Aorta (tissue), 5 donors: ENCODE data around the gene PLEKHD1. TPM values are rescaled to one million over a fixed set of nuclear protein-coding genes. Genes with fewer than 3 reads are reported as not detected.

Experiments used
- ATAC-seq: fragments of 200-7000 bp; cut with Tn5 transposase; one replicate; pipeline ENCODE4 v1.9.1; 2022; ENCODE audit warnings: moderate library complexity; ENCODE audit not compliant: low FRiP score
- DNase-seq, 2 donors: peaks; one replicate each; pipeline ENCODE4 v3.0.0-alpha.2; 2020
- H3K27ac ChIP-seq, 2 donors: one replicate each; pipeline ENCODE4 v1.5.1; 2013; ENCODE audit warnings: low read length in 2 of 2, mild to moderate bottlenecking in 2 of 2, moderate library complexity in 2 of 2, control low read depth in 1 of 2, inconsistent platforms in 1 of 2, low read depth in 1 of 2
- H3K27me3 ChIP-seq, 2 donors: one replicate each; pipeline ENCODE4 v1.6.1; 2013; ENCODE audit warnings: control low read depth in 1 of 2, low read length in 1 of 2, mild to moderate bottlenecking in 1 of 2, moderate library complexity in 1 of 2; ENCODE audit not compliant: insufficient read depth in 2 of 2, control insufficient read depth in 1 of 2
- H3K36me3 ChIP-seq, 2 donors: one replicate each; pipeline ENCODE4 v1.6.1; 2013; ENCODE audit warnings: control low read depth in 1 of 2, low read length in 1 of 2, mild to moderate bottlenecking in 1 of 2; ENCODE audit not compliant: insufficient read depth in 2 of 2, control insufficient read depth in 1 of 2
- H3K4me1 ChIP-seq, 2 donors: one replicate each; pipeline ENCODE4 v1.6.1; 2013; ENCODE audit warnings: low read length in 2 of 2, control low read depth in 1 of 2, mild to moderate bottlenecking in 1 of 2, moderate library complexity in 1 of 2; ENCODE audit not compliant: insufficient read depth in 2 of 2, control insufficient read depth in 1 of 2
- H3K4me3 ChIP-seq, 2 donors: one replicate each; pipeline ENCODE4 v1.5.1; 2013; ENCODE audit warnings: low read length in 2 of 2, control low read depth in 1 of 2, mild to moderate bottlenecking in 1 of 2
- H3K9me3 ChIP-seq: one replicate; pipeline ENCODE4 v1.6.1; 2013; ENCODE audit warnings: mild to moderate bottlenecking, low read length; ENCODE audit not compliant: control insufficient read depth
- WGBS, 2 donors: extraction: QIAGEN DNeasy Blood & Tissue Kit; methylation state at CpG; one replicate each; pipeline ENCODE4 v1.1.7; 2013; 5-methylcytosine and 5-hydroxymethylcytosine counted together
- intact Hi-C, 2 donors: fragments of 100-400 bp; cut with DNase I; formaldehyde crosslinking; loops; one replicate each; pipeline versions ENCODE4 v1.14.2 to v1.15.0; 2022
- polyA plus RNA-seq, 2 donors: library from polyadenylated mRNA; stranded (reverse); fragments of 200-250 nt; gene quantifications; one replicate each; pipeline ENCODE4 v1.2.3, GENCODE V29; 2013
- total RNA-seq, 2 donors: library from RNA; stranded (reverse); fragmentation: NEBNext Ultra II Directional; extraction: Animal tissue kit (Norgen Biotek cat#: 25700); gene quantifications; one replicate each; pipeline ENCODE4 v1.2.1, GENCODE V29; 2021
- donor health status: healthy with polysubstance abuse.
- donor health status: Bipolar disorder and iron deficiency.
- donor health status: DM: no; HTN: no; CAD: no.
- donor health status: DM: no; HTN: no; CAD: no.
- donor health status: DM: yes; HTN: yes; CAD: no.

PLEKHD1 gene
- total and polyA plus RNA-seq, 4 donors, result 0.13 to 0.30 (median 0.24) TPM

- 93 to 94% methylated on average over 5 of the region's 5 CpGs for WGBS, 2 donors
- H3K4me3 ChIP-seq, result no peak overlapping the region
- no peaks in the 10 kb centered on the region for H3K27me3 ChIP-seq
- intact Hi-C loops, result no loop called here
- no peaks in the 10 kb centered on the region for H3K36me3 ChIP-seq
- no peaks in the 10 kb centered on the region for H3K9me3 ChIP-seq
- no peak overlapping the region for H3K27ac ChIP-seq
- no peak for ATAC-seq
- DNase-seq, result no peak
- no peaks in the 10 kb centered on the region for H3K4me1 ChIP-seq
These were observed 14.9 kb downstream of the PLEKHD1 start for GRCh38 chr14:69499436-69499835.

GRCh38 chr14:69500096-69500495 lies 15.6 kb downstream of the PLEKHD1 start:
- WGBS, 2 donors, result 94 to 95% methylated on average over 5 of the region's 5 CpGs

GRCh38 chr14:69500736-69501135 lies 16.2 kb downstream of the PLEKHD1 start:
- Histone ChIP-seq H3K27ac (no peak overlapping the region), H3K36me3 (no peaks in the 10 kb centered on the region), H3K4me1 (no peaks in the 10 kb centered on the region), H3K9me3 (no peaks in the 10 kb centered on the region), H3K27me3 (no peaks in the 10 kb centered on the region), H3K4me3 (no peak overlapping the region)
- intact Hi-C loops, result no loop called here
- ATAC-seq (no peak), DNase-seq (no peak)
- WGBS, 2 donors, result 96% methylated on average over 4 of the region's 4 CpGs

More at GRCh38 chr14:69500096-69500495, 15.6 kb downstream of the PLEKHD1 start:
- ATAC-seq, result no peak
- H3K36me3 ChIP-seq, result no peaks in the 10 kb centered on the region
- H3K27ac ChIP-seq, result no peak overlapping the region
- no peaks in the 10 kb centered on the region for H3K4me1 ChIP-seq
- intact Hi-C loops, result no loop called here
- H3K27me3 ChIP-seq, result no peaks in the 10 kb centered on the region
- DNase-seq, result no peak
- no peaks in the 10 kb centered on the region for H3K9me3 ChIP-seq
- H3K4me3 ChIP-seq, result no peak overlapping the region

- peak; percentile 40 for ATAC-seq
- no peaks in the 10 kb centered on the region for H3K27me3 ChIP-seq
- no peak overlapping the region for H3K27ac ChIP-seq
- no peaks in the 10 kb centered on the region for H3K4me1 ChIP-seq
- intact Hi-C loops, result no loop called here
- DNase-seq, result no peak
- 2 to 4% methylated on average over 4 of the region's 4 CpGs for WGBS, 2 donors
- no peaks in the 10 kb centered on the region for H3K9me3 ChIP-seq
- H3K4me3 ChIP-seq, result no peak overlapping the region
- no peaks in the 10 kb centered on the region for H3K36me3 ChIP-seq
These were observed 16.9 kb downstream of the PLEKHD1 start for GRCh38 chr14:69501423-69501838.

- no peak for ATAC-seq
- Histone ChIP-seq H3K9me3 (no peaks in the 10 kb centered on the region), H3K36me3 (no peaks in the 10 kb centered on the region), H3K27me3 (no peaks in the 10 kb centered on the region), H3K27ac (no peak overlapping the region), H3K4me3 (no peak overlapping the region), H3K4me1 (no peaks in the 10 kb centered on the region)
- WGBS, 2 donors, result 93 to 96% methylated on average over 1 of the region's 1 CpG
- intact Hi-C loops, result no loop called here
- no peak for DNase-seq
These were observed 20.2 kb downstream of the PLEKHD1 start for GRCh38 chr14:69504775-69505174.

- DNase-seq (no peak), ATAC-seq (no peak)
- Histone ChIP-seq H3K9me3 (no peaks in the 10 kb centered on the region), H3K27me3 (no peaks in the 10 kb centered on the region), H3K4me1 (no peaks in the 10 kb centered on the region), H3K36me3 (no peaks in the 10 kb centered on the region), H3K4me3 (no peak overlapping the region), H3K27ac (no peak overlapping the region)
- intact Hi-C loops, result no loop called here
- 92 to 93% methylated on average over 8 of the region's 8 CpGs for WGBS, 2 donors
These were observed 21.1 kb downstream of the PLEKHD1 start for GRCh38 chr14:69505338-69506240.

- 59 to 62% methylated on average over 1 of the region's 1 CpG for WGBS, 2 donors
- DNase-seq (no peak), ATAC-seq (no peak)
- H3K27me3 ChIP-seq, result no peaks in the 10 kb centered on the region
- intact Hi-C loops, result no loop called here
- H3K36me3 ChIP-seq, result no peaks in the 10 kb centered on the region
- H3K27ac ChIP-seq, result no peak overlapping the region
- no peak overlapping the region for H3K4me3 ChIP-seq
- no peaks in the 10 kb centered on the region for H3K9me3 ChIP-seq
- no peaks in the 10 kb centered on the region for H3K4me1 ChIP-seq
These were observed 21.7 kb downstream of the PLEKHD1 start for GRCh38 chr14:69506241-69506595.

- DNase-seq (no peak), ATAC-seq (no peak)
- intact Hi-C loops, result no loop called here
- Histone ChIP-seq H3K9me3 (peaks cover 3% of the 10 kb centered on the region), H3K4me3 (no peak overlapping the region), H3K36me3 (no peaks in the 10 kb centered on the region), H3K4me1 (no peaks in the 10 kb centered on the region), H3K27ac (no peak overlapping the region), H3K27me3 (no peaks in the 10 kb centered on the region)
- WGBS, 2 donors, result 57 to 67% methylated on average over 4 of the region's 4 CpGs
These were observed 34.0 kb downstream of the PLEKHD1 start for GRCh38 chr14:69518289-69519101.
